ENCODE data around the gene NSUN7. TPM values are rescaled to one million over a fixed set of nuclear protein-coding genes. Genes with fewer than 3 reads are reported as not detected.

Gene NSUN7
- total and polyA plus RNA-seq, 9 of the 15 experiments (the other 6 are each of a cell fraction or from before 2014, with no cell fraction given) = not detected

GRCh38 chr4:40804598-40804997 lies 54.8 kb downstream of the NSUN7 start:
- intact Hi-C loops (cut with micrococcal nuclease) (no loop called here), in situ Hi-C loops (cut with MboI) (no loop called here)
- H3K4me1 ChIP-seq (replicated peaks in 1 of 2; ENCODE audit: control insufficient read depth in 2 of 2, insufficient read depth in 2 of 2, low read length in 2 of 2) = no peaks in the 10 kb centered on the region
- H3K4me3 ChIP-seq = no peak overlapping the region
- no peak for TF ChIP-seq BACH1 (tag; IDR thresholded peaks at IDR 0.05)
- no peak for TF ChIP-seq ARID3B (CRISPR knock-in tag; IDR thresholded peaks at IDR 0.05; ENCODE audit: borderline replicate concordance)
- no peak for TF ChIP-seq ARID3A (IDR thresholded peaks at IDR 0.05; ENCODE audit: borderline replicate concordance, low read depth, low read length)
- no peak for TF ChIP-seq DPF2 (IDR thresholded peaks at IDR 0.05)
- CTCF ChIA-PET (ENCODE audit: low intra/inter-chr PET ratio) = no interaction called here
- H2AFZ ChIP-seq (ENCODE audit: low read depth, low read length) = no peak overlapping the region
- H3K27me3 ChIP-seq (ENCODE audit: control insufficient read depth in 2 of 2, insufficient read depth in 2 of 2, low read length in 2 of 2) = peaks cover 3 to 6% of the 10 kb centered on the region in 2 experiments; a peak in 2 of 5 replicates
- H3K9me3 ChIP-seq (replicated peaks; ENCODE audit: control insufficient read depth, insufficient read depth, low read depth, low read length) = no peaks in the 10 kb centered on the region
- no peak overlapping the region for H3K4me2 ChIP-seq (ENCODE audit: insufficient read depth, low read length)
- FAIRE-seq (no peak), DNase-seq (ENCODE audit: extremely low read depth in 1 of 4, low spot score in 3 of 4) (no peak), ATAC-seq (no peak)
- H3K9me1 ChIP-seq (ENCODE audit: control insufficient read depth, insufficient read depth, low read length) = no peaks in the 10 kb centered on the region
- no peak overlapping the region for H3K9ac ChIP-seq (ENCODE audit: insufficient read depth in 1 of 2, low read depth in 2 of 2, low read length in 2 of 2)
- POLR2A ChIA-PET = no interaction called here
- BruUV-seq (replicated peaks) = no TSS peak
- H3K79me2 ChIP-seq (ENCODE audit: control insufficient read depth, insufficient read depth, low read length) = no peaks in the 10 kb centered on the region
- no peak overlapping the region for H3K27ac ChIP-seq (ENCODE audit: extremely low read depth, low read depth, low read length)
- no peaks in the 10 kb centered on the region for H3K36me3 ChIP-seq (ENCODE audit: control insufficient read depth, insufficient read depth, low read length)
- 3% methylated on average over 2 of the region's 2 CpGs for WGBS (ENCODE audit: insufficient coverage, low coverage, missing lambda C conversion rate)
- no peaks in the 10 kb centered on the region for H4K20me1 ChIP-seq (replicated peaks; ENCODE audit: control insufficient read depth, insufficient read depth, low read length)

All from K562 (cell line).